Karpas-422 (cell line): ENCODE data around the gene ANKRD50. TPM values are rescaled to one million over a fixed set of nuclear protein-coding genes. Genes with fewer than 3 reads are reported as not detected.

Source experiments
- DNase-seq: peaks from one replicate; pipeline ENCODE4 v3.0.0-alpha.2; 2015
- H2AFZ ChIP-seq: fragments of 200-600 bp; sonication (generic); 2 replicates; pipeline ENCODE4 v1.6.1; 2014; ENCODE audit warnings: antibody characterized with exemption, low read length, mixed read lengths
- H3K27ac ChIP-seq: fragments of 200-600 bp; sonication (generic); 2 replicates; pipeline ENCODE4 v1.5.1; 2014; ENCODE audit warnings: mild to moderate bottlenecking, low read length, moderate library complexity
- H3K27me3 ChIP-seq: fragments of 200-600 bp; sonication (generic); 2 replicates; pipeline ENCODE4 v1.6.1; 2014; ENCODE audit warnings: low read length, mixed read lengths
- H3K36me3 ChIP-seq: fragments of 200-600 bp; sonication (generic); 2 replicates; pipeline ENCODE4 v1.6.1; 2014; ENCODE audit warnings: low read length, mixed read lengths; ENCODE audit not compliant: insufficient read depth
- H3K4me1 ChIP-seq: fragments of 200-600 bp; sonication (generic); 2 replicates; pipeline ENCODE4 v1.6.1; 2014; ENCODE audit warnings: mild to moderate bottlenecking, low read length, mixed read lengths
- H3K4me2 ChIP-seq: fragments of 200-600 bp; sonication (generic); 2 replicates; pipeline ENCODE4 v1.6.1; 2014; ENCODE audit warnings: low read length, low read depth, mild to moderate bottlenecking; ENCODE audit not compliant: poor library complexity, severe bottlenecking
- H3K4me3 ChIP-seq: fragments of 200-600 bp; sonication (generic); 2 replicates; pipeline ENCODE4 v1.5.1; 2014; ENCODE audit warnings: mild to moderate bottlenecking, antibody characterized with exemption, low read length, mixed read lengths
- H3K79me2 ChIP-seq: fragments of 200-600 bp; sonication (generic); 2 replicates; pipeline ENCODE4 v1.6.1; 2014; ENCODE audit warnings: mild to moderate bottlenecking, low read length, mixed read lengths
- H3K9ac ChIP-seq: fragments of 200-600 bp; sonication (generic); 2 replicates; pipeline ENCODE4 v1.6.0; 2014; ENCODE audit warnings: low read length
- H3K9me2 ChIP-seq: fragments of 200-600 bp; sonication (generic), shearing (Covaris generic); replicated peaks from 2 replicates; pipeline ENCODE4 v1.6.0; 2014; ENCODE audit warnings: mild to moderate bottlenecking, low read length, moderate library complexity; ENCODE audit not compliant: insufficient read depth
- H3K9me3 ChIP-seq: fragments of 300-700, 200-600 bp; sonication (generic); 2 replicates; pipeline ENCODE4 v1.6.1; 2014; ENCODE audit warnings: low read length, mixed read lengths
- H4K20me1 ChIP-seq: fragments of 200-600 bp; sonication (generic); 2 replicates; pipeline ENCODE4 v1.6.1; 2014; ENCODE audit warnings: mild to moderate bottlenecking, antibody characterized with exemption, low read length, low read depth; ENCODE audit not compliant: insufficient read depth
- total RNA-seq: library from RNA; depleted of rRNA; stranded (reverse); fragments of >200 nt; shearing (Covaris generic); gene quantifications from 2 replicates; pipeline ENCODE4 v1.2.3, GENCODE V29; 2014; ENCODE audit warnings: low replicate concordance

ANKRD50 gene
- total RNA-seq, 1 experiment from 2014 or later: not detected

- H2AFZ ChIP-seq: no peak overlapping the region
- H3K27me3 ChIP-seq: no peaks in the 10 kb centered on the region
- no peaks in the 10 kb centered on the region for H3K79me2 ChIP-seq
- no peaks in the 10 kb centered on the region for H4K20me1 ChIP-seq
- H3K4me1 ChIP-seq: no peaks in the 10 kb centered on the region
- H3K36me3 ChIP-seq: no peaks in the 10 kb centered on the region
- no peak overlapping the region for H3K27ac ChIP-seq
- DNase-seq: no peak
- H3K9me2 ChIP-seq: no peaks in the 10 kb centered on the region
- H3K9ac ChIP-seq: no peak overlapping the region
- no peak overlapping the region for H3K4me3 ChIP-seq
- H3K9me3 ChIP-seq: no peaks in the 10 kb centered on the region; the same call in 1 of the 2 replicates
- no peak overlapping the region for H3K4me2 ChIP-seq
Observed at GRCh38 chr4:124743711-124744110, 31.2 kb upstream of the ANKRD50 start.

DNA sequence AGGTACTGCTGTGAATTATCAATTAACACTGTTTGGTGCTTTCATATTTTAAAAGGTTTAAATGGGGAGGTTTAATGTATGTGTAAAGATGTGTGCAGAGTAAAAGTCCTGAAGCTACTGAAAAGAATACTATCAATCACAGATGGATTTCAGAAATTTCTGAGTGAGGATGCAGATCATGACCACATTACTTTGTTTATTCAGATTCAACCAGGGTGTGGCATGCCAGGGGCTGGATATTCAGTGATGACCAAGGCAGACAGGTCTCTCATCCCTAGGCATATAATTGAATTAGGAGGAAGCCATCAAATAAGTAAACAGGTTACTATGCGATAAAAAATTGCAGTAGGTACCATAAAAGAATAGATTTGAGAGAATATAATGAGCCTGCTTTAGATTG, 28.0 kb upstream of the ANKRD50 start:
- H3K4me2 ChIP-seq: no peak overlapping the region
- H3K9ac ChIP-seq: no peak overlapping the region
- no peak overlapping the region for H3K27ac ChIP-seq
- no peaks in the 10 kb centered on the region for H3K36me3 ChIP-seq
- no peak overlapping the region for H2AFZ ChIP-seq
- H3K9me3 ChIP-seq: no peaks in the 10 kb centered on the region; the same call in 1 of the 2 replicates
- H3K4me3 ChIP-seq: no peak overlapping the region
- H3K27me3 ChIP-seq: no peaks in the 10 kb centered on the region
- no peaks in the 10 kb centered on the region for H4K20me1 ChIP-seq
- no peaks in the 10 kb centered on the region for H3K9me2 ChIP-seq
- H3K4me1 ChIP-seq: no peaks in the 10 kb centered on the region
- no peak for DNase-seq
- H3K79me2 ChIP-seq: no peaks in the 10 kb centered on the region

GRCh38 chr4:124738994-124739393, 26.5 kb upstream of the ANKRD50 start:
- Histone ChIP-seq H3K27ac (no peak overlapping the region), H3K4me2 (no peak overlapping the region), H4K20me1 (no peaks in the 10 kb centered on the region), H3K4me3 (no peak overlapping the region), H3K4me1 (no peaks in the 10 kb centered on the region), H3K27me3 (no peaks in the 10 kb centered on the region), H3K9me3 (no peaks in the 10 kb centered on the region; the same call in 1 of the 2 replicates), H2AFZ (no peak overlapping the region), H3K36me3 (no peaks in the 10 kb centered on the region), H3K9ac (no peak overlapping the region), H3K79me2 (no peaks in the 10 kb centered on the region), H3K9me2 (no peaks in the 10 kb centered on the region)
- no peak for DNase-seq

GRCh38 chr4:124737619-124738018, 25.1 kb upstream of the ANKRD50 start:
- Histone ChIP-seq H3K9ac (no peak overlapping the region), H3K4me1 (no peaks in the 10 kb centered on the region), H3K36me3 (no peaks in the 10 kb centered on the region), H2AFZ (no peak overlapping the region), H3K27ac (no peak overlapping the region), H3K4me2 (no peak overlapping the region), H3K9me2 (no peaks in the 10 kb centered on the region), H3K4me3 (no peak overlapping the region), H3K79me2 (no peaks in the 10 kb centered on the region), H4K20me1 (no peaks in the 10 kb centered on the region), H3K9me3 (no peaks in the 10 kb centered on the region; the same call in 1 of the 2 replicates), H3K27me3 (no peaks in the 10 kb centered on the region)
- DNase-seq: no peak

DNA sequence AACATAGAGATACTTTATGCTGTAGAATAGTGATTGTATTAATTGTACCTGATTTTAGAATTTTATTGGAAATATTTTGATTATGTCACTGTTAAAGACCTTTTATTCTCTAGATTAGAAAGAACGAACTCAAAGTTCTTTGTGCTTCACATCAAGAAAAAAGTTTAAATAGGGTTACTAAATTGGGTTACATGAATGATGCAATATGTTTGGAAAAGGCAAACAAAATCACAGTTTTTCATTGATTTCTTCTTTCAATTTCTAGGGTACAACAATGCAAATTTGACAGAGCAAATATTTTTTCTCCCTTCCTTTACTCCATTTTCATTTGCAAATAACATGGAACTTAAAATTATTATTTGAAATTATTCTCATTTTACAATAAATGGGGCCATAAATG, 24.0 kb upstream of the ANKRD50 start:
- H3K4me1 ChIP-seq: no peaks in the 10 kb centered on the region
- H3K27ac ChIP-seq: no peak overlapping the region
- H3K9ac ChIP-seq: no peak overlapping the region
- H3K9me2 ChIP-seq: no peaks in the 10 kb centered on the region
- no peaks in the 10 kb centered on the region for H3K79me2 ChIP-seq
- H3K27me3 ChIP-seq: no peaks in the 10 kb centered on the region
- no peaks in the 10 kb centered on the region for H3K36me3 ChIP-seq
- no peak overlapping the region for H2AFZ ChIP-seq
- H3K4me2 ChIP-seq: no peak overlapping the region
- no peaks in the 10 kb centered on the region; the same call in 1 of the 2 replicates for H3K9me3 ChIP-seq
- H4K20me1 ChIP-seq: no peaks in the 10 kb centered on the region
- no peak for DNase-seq
- no peak overlapping the region for H3K4me3 ChIP-seq

DNA sequence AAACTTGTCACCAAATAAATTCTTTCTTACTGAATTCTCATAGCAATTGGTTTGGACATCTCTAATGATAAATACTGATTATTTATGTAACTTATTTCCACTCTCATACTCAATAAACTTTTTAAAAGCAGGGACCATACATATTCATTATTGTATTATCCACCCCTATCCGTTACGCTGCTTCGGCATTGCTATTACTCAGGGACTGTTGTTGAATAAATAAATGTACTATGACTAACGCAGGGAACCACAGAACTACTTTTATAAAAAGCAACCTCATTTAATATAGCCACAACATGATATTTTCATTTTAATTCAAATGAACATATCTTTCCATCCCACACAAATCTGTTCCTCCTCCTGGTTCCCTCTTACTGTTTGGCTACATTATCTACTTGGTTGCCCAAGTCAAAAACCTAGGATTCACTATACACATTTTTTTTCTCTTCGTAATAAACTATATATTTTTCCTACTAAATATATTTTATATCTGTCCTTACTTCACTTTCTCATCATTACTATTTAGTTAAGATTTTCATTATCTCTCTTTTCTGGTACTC, 14.9 kb upstream of the ANKRD50 start:
- H3K27me3 ChIP-seq: no peaks in the 10 kb centered on the region
- no peaks in the 10 kb centered on the region for H4K20me1 ChIP-seq
- no peak overlapping the region for H3K4me2 ChIP-seq
- H3K9ac ChIP-seq: no peak overlapping the region
- no peak for DNase-seq
- H3K4me1 ChIP-seq: no peaks in the 10 kb centered on the region
- H3K9me2 ChIP-seq: no peaks in the 10 kb centered on the region; the same call in 1 of the 2 replicates
- H3K4me3 ChIP-seq: no peak overlapping the region
- peaks cover 7% of the 10 kb centered on the region for H3K9me3 ChIP-seq
- no peak overlapping the region for H2AFZ ChIP-seq
- no peak overlapping the region for H3K27ac ChIP-seq
- no peaks in the 10 kb centered on the region for H3K79me2 ChIP-seq
- no peaks in the 10 kb centered on the region for H3K36me3 ChIP-seq

GRCh38 chr4:124726269-124726668, 13.7 kb upstream of the ANKRD50 start:
- H3K4me1 ChIP-seq: no peaks in the 10 kb centered on the region
- H3K4me3 ChIP-seq: no peak overlapping the region
- H3K27me3 ChIP-seq: no peaks in the 10 kb centered on the region
- DNase-seq: no peak
- no peaks in the 10 kb centered on the region for H3K36me3 ChIP-seq
- no peak overlapping the region for H3K4me2 ChIP-seq
- no peaks in the 10 kb centered on the region; the same call in 1 of the 2 replicates for H3K9me2 ChIP-seq
- H2AFZ ChIP-seq: no peak overlapping the region
- no peak overlapping the region for H3K27ac ChIP-seq
- H3K9me3 ChIP-seq: peaks cover 11% of the 10 kb centered on the region
- H4K20me1 ChIP-seq: no peaks in the 10 kb centered on the region
- no peaks in the 10 kb centered on the region for H3K79me2 ChIP-seq
- H3K9ac ChIP-seq: no peak overlapping the region

DNA sequence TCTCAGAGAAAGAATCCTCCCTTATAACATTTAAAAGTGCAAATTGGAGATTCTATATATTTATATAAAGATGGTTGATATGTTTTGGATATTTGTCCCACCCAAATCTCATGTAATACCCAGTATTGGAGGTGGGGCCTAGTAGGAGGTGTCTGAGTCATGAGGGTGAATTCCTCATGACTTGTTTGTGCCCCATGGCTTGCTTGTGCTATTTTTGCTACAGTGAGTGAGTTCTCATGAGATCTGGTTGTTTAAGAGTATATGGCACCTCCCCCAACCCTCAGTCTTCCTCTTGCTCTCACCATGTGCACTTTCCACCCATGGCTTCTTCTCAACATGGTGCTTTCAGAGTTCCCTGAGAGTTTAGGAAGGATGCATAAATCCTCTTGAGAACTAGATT, 9.5 kb upstream of the ANKRD50 start:
- H3K9me3 ChIP-seq: peaks cover 10% of the 10 kb centered on the region
- H3K4me1 ChIP-seq: no peaks in the 10 kb centered on the region
- no peak overlapping the region for H3K4me2 ChIP-seq
- no peak overlapping the region for H3K27ac ChIP-seq
- no peaks in the 10 kb centered on the region for H3K27me3 ChIP-seq
- H3K9ac ChIP-seq: no peak overlapping the region
- no peaks in the 10 kb centered on the region for H4K20me1 ChIP-seq
- DNase-seq: no peak
- H2AFZ ChIP-seq: no peak overlapping the region
- H3K4me3 ChIP-seq: no peak overlapping the region
- no peaks in the 10 kb centered on the region; the same call in 1 of the 2 replicates for H3K9me2 ChIP-seq
- H3K36me3 ChIP-seq: no peaks in the 10 kb centered on the region
- no peaks in the 10 kb centered on the region for H3K79me2 ChIP-seq
